Heart right ventricle (tissue), 16 donors: ENCODE results near the gene DTNB. TPM values are rescaled to one million over a fixed set of nuclear protein-coding genes. Genes with fewer than 3 reads are reported as not detected.

Experiments used
- ATAC-seq, 8 donors: fragments of 200-7000 bp; cut with Tn5 transposase; one replicate each; pipeline ENCODE4 v1.9.1; 2020; ENCODE audit warnings: mild to moderate bottlenecking in 8 of 8, moderate library complexity in 8 of 8, moderate number of reproducible peaks in 1 of 8
- DNase-seq, 2 donors: peaks; one replicate each; pipeline ENCODE4 v3.0.0-alpha.2; 2020
- H3K27ac ChIP-seq, 10 donors: fragments of 200-600 bp; sonication (generic) in 2 of 10; one replicate each; pipeline versions ENCODE4 v1.5.0 to v1.8.0; 2020 to 2022; ENCODE audit warnings: mild to moderate bottlenecking in 3 of 10
- H3K27me3 ChIP-seq, 7 donors: fragments of 200-600 bp; one replicate each; pipeline ENCODE4 v1.8.0; 2021 to 2022; ENCODE audit warnings: mild to moderate bottlenecking in 2 of 7
- H3K36me3 ChIP-seq, 9 donors: fragments of 200-600 bp; sonication (generic) in 1 of 9; one replicate each; pipeline versions ENCODE4 v1.5.0 to v1.8.0; 2020 to 2022; ENCODE audit warnings: mild to moderate bottlenecking in 2 of 9
- H3K4me1 ChIP-seq, 9 donors: fragments of 200-600 bp; sonication (generic) in 1 of 9; one replicate each; pipeline versions ENCODE4 v1.5.0 to v1.8.0; 2020 to 2022; ENCODE audit warnings: mild to moderate bottlenecking in 4 of 9
- H3K4me3 ChIP-seq, 10 donors: fragments of 200-600 bp; sonication (generic) in 2 of 10; one replicate each; pipeline versions ENCODE4 v1.5.0 to v1.8.0; 2020 to 2022; ENCODE audit warnings: mild to moderate bottlenecking in 7 of 10, moderate library complexity in 2 of 10
- H3K9me3 ChIP-seq, 11 donors: fragments of 200-600 bp in 10 of 11; sonication (generic) in 2 of 11; one replicate each; pipeline versions ENCODE4 v1.5.0 to v1.8.0; 2013 to 2022; ENCODE audit warnings: mild to moderate bottlenecking in 2 of 11, control low read depth in 1 of 11, moderate library complexity in 1 of 11
- CTCF ChIP-seq, 9 donors: fragments of 200-600 bp; sonication (generic) in 2 of 9; IDR thresholded peaks; one replicate each; pipeline versions ENCODE4 v1.5.0 to v1.8.0; 2021 to 2022; ENCODE audit warnings: antibody characterized with exemption in 9 of 9, mild to moderate bottlenecking in 5 of 9, moderate library complexity in 1 of 9
- WGBS, 2 donors: extraction: QIAGEN DNeasy Blood & Tissue Kit; methylation state at CpG; one replicate each; pipeline ENCODE4 v1.1.7; 2013; ENCODE audit warnings: inconsistent platforms in 1 of 2; 5-methylcytosine and 5-hydroxymethylcytosine counted together
- intact Hi-C, 10 donors: fragments of 100-400 bp; cut with DNase I; formaldehyde crosslinking; loops; one replicate each; pipeline versions ENCODE4 v1.11.1 to v1.14.2; 2022
- polyA plus RNA-seq, 2 donors: library from polyadenylated mRNA; stranded (reverse); fragments of 200-250 nt; gene quantifications; one replicate each; pipeline ENCODE4 v1.2.3, GENCODE V29; 2013
- total RNA-seq, 10 donors: library from RNA; stranded (reverse); fragmentation: NEBNext Ultra II Directional in 3 of 10; extraction: Animal tissue kit (Norgen Biotek cat#: 25700) in 3 of 10; gene quantifications; one replicate each; pipeline versions ENCODE4 v1.2.1 to v1.2.4, GENCODE V29; 2021 to 2023
- donor health status: Arrhythmogenic right ventricular cardiomyopathy.
- donor health status: ischemic (EF 13 %, LVEDD 7.1; RV severe dilation, severe dysfunction).
- donor health status: healthy with polysubstance abuse.
- donor health status: DM: no; HTN: yes; CAD: no.
- donor health status: DM: no; HTN: no; CAD: no.
- donor health status: ischemic (EF 25% LVEDD 6.9; RV normal size, moderate dysfunction).
- donor health status: ischemic (EF 25% LVEDD 5.7; RV mildly dilated, moderate dysfunction).
- donor health status: healthy.
- donor health status: DM: yes; HTN: yes; CAD: no.
- donor health status: Ischemic cardiomyopathy.
- donor health status: ischemic (EF 35%, LVEDD 5.7; RV mildly dilated, moderate dysfunction).
- donor health status: nonischemic (EF 11% LVEDD 7.7; RV severe dilation, severe dysfunction).
- donor health status: DM: yes; HTN: yes; CAD: no.
- donor health status: PGD.
- donor health status: ischemic (EF 29% LVEDD 5.4; RV normal size, mild dysfunction).
- donor health status: nonischemic (EF 23%, LVEDD 6.1; RV moderate dilation, normal function).

The DTNB gene
- total and polyA plus RNA-seq, 12 donors: 2.8 to 11.3 (median 7.8) TPM

- ATAC-seq (no peak), DNase-seq (no peak)
- intact Hi-C loops: no loop called here
- peaks cover 0 to 17% (median 9%) of the 10 kb centered on the region in 9 donors for H3K4me1 ChIP-seq
- no peaks in the 10 kb centered on the region for H3K9me3 ChIP-seq
- H3K27me3 ChIP-seq: no peaks in the 10 kb centered on the region
- no peaks in the 10 kb centered on the region for H3K36me3 ChIP-seq
- H3K4me3 ChIP-seq: no peak overlapping the region
- no peak overlapping the region for H3K27ac ChIP-seq
- WGBS, 2 donors: 97 to 98% methylated on average over 3 of the region's 3 CpGs
- no peak for TF ChIP-seq CTCF (IDR thresholded peaks at IDR 0.05)
Observed at GRCh38 chr2:25546852-25547251, 126.5 kb downstream of the DTNB start.

- WGBS, 2 donors: 94 to 98% methylated on average over 4 of the region's 4 CpGs
- intact Hi-C loops: no loop called here
Observed at GRCh38 chr2:25545899-25546298, 127.5 kb downstream of the DTNB start.

GRCh38 chr2:25544445-25544844 lies 128.9 kb downstream of the DTNB start:
- no peak for TF ChIP-seq CTCF (IDR thresholded peaks at IDR 0.05)
- no peaks in the 10 kb centered on the region for H3K27me3 ChIP-seq
- no peak overlapping the region for H3K4me3 ChIP-seq
- H3K36me3 ChIP-seq: no peaks in the 10 kb centered on the region
- intact Hi-C loops: no loop called here
- ATAC-seq: no peak
- H3K4me1 ChIP-seq: peaks cover 0 to 13% (median 7%) of the 10 kb centered on the region in 9 donors
- no peak for DNase-seq
- no peak overlapping the region for H3K27ac ChIP-seq
- no peaks in the 10 kb centered on the region for H3K9me3 ChIP-seq

More at GRCh38 chr2:25545899-25546298, 127.5 kb downstream of the DTNB start:
- H3K36me3 ChIP-seq: no peaks in the 10 kb centered on the region
- no peak overlapping the region for H3K27ac ChIP-seq
- DNase-seq (no peak), ATAC-seq (no peak)
- no peaks in the 10 kb centered on the region for H3K27me3 ChIP-seq
- no peak for TF ChIP-seq CTCF (IDR thresholded peaks at IDR 0.05)
- no peak overlapping the region for H3K4me3 ChIP-seq
- no peaks in the 10 kb centered on the region for H3K9me3 ChIP-seq
- peaks cover 0 to 17% (median 7%) of the 10 kb centered on the region in 9 donors for H3K4me1 ChIP-seq

DNA sequence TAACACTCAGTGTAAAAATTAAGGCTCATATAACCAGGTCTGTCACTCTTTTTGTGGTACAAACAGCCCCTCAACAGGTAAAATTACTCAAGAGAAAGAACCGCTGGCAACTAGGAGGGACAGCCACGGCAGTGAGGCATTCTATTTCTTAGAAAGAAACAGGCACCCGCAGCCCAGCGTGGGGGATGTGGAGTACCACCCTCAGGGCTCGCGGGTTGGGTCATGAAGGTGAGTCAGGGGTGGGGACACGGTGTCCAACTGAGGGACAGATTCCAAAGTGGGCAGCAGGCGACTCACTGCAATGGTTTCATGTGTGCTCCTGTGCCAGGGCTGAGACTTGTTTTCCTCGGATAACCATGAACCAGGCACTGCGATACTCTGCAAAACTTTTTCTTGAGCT lies 129.4 kb downstream of the DTNB start:
- intact Hi-C loops: no loop called here
- ATAC-seq: no peak
- Histone ChIP-seq H3K4me3 (no peak overlapping the region), H3K27me3 (no peaks in the 10 kb centered on the region), H3K9me3 (no peaks in the 10 kb centered on the region), H3K4me1 (peaks cover 0 to 9% (median 7%) of the 10 kb centered on the region in 9 donors), H3K27ac (no peak overlapping the region), H3K36me3 (no peaks in the 10 kb centered on the region)
- TF ChIP-seq CTCF (IDR thresholded peaks at IDR 0.05): no peak
- 90 to 92% methylated on average over 10 of the region's 10 CpGs for WGBS, 2 donors
- no peak for DNase-seq
